ENCODE measurements around the gene MYO1G.

- 0 out of 2 replicates have a peak, but pooled peaks have one; percentile 29 for TF ChIP-seq POLR2AphosphoS5 (IDR thresholded peaks at IDR 0.05; ENCODE audit: low read depth, low read length)
- TF ChIP-seq POLR2A (IDR thresholded peaks at IDR 0.05; ENCODE audit: low read depth, low read length): peak; percentile 28; the same call in 1 of the 2 replicates
These were observed 2.6 kb downstream of the MYO1G start for GRCh38 chr7:44976040-44976745.
